Tibial artery (tissue), 4 donors: Measurements from ENCODE around the gene TOM1L1.

Source experiments
- DNase-seq, 2 donors: peaks; one replicate each; pipeline ENCODE4 v3.0.0-alpha.2; 2019
- H3K27ac ChIP-seq, 2 donors: fragments of 200-600 bp; sonication (generic) in 1 of 2; 1 replicate in 1 of 2; 2 replicates in 1 of 2; pipeline ENCODE4 v1.5.1; 2018 to 2019; ENCODE audit warnings: mild to moderate bottlenecking in 1 of 2
- H3K27me3 ChIP-seq, 2 donors: fragments of 200-600 bp; sonication (generic) in 1 of 2; one replicate each; pipeline versions ENCODE4 v1.5.1 to v1.6.0; 2016 to 2019
- H3K36me3 ChIP-seq, 3 donors: fragments of 200-600 bp; sonication (generic) in 2 of 3; one replicate each; pipeline ENCODE4 v1.5.1; 2016 to 2019; ENCODE audit warnings: mild to moderate bottlenecking in 2 of 3
- H3K4me1 ChIP-seq, 4 donors: fragments of 200-600 bp; sonication (generic) in 2 of 4; 1 replicate in 3 of 4; 2 replicates in 1 of 4; pipeline ENCODE4 v1.5.1; 2016 to 2019
- H3K4me3 ChIP-seq, 2 donors: fragments of 200-600 bp; sonication (generic) in 1 of 2; 1 replicate in 1 of 2; 2 replicates in 1 of 2; pipeline ENCODE4 v1.5.1; 2018 to 2019; ENCODE audit warnings: mild to moderate bottlenecking in 2 of 2
- H3K9me3 ChIP-seq, 3 donors: fragments of 200-600 bp; sonication (generic) in 1 of 3; one replicate each; pipeline ENCODE4 v1.5.1; 2016 to 2019
- intact Hi-C: fragments of 100-400 bp; cut with DNase I; formaldehyde crosslinking; loops from one replicate; pipeline ENCODE4 v1.15.0; 2023; ENCODE audit warnings: low total_unique reads
- TF ChIP-seq, protein P1 (sequence below), 2 experiments: fragments of 200-600 bp in 1 of 2; fragments of 450-650 bp in 1 of 2; IDR thresholded peaks; one replicate each; pipeline ENCODE4 v1.5.1; 2017 to 2019; ENCODE audit warnings: antibody characterized with exemption in 2 of 2, mild to moderate bottlenecking in 1 of 2, moderate library complexity in 1 of 2

Gene TOM1L1

DNA sequence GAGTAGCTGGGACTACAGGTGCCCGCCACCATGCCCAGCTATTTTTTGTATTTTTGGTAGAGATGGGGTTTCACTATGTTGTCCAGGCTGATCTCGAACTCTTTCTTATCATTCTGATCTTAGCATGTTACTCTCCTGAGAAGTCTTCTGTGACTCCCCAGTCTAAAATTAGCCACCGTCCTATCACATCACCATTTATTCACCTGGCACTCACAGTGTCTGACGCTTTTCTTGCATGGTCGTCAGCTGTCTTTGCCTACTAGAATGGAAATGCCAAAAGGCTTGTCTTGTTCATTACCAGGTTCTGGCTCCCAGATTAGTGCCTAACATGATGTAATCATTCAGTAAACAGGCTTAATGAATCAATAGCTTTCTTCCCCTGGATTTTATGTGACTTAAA, 23.8 kb downstream of the TOM1L1 start:
- Histone ChIP-seq H3K27ac (no peak overlapping the region), H3K4me1 (no peaks in the 10 kb centered on the region), H3K27me3 (no peaks in the 10 kb centered on the region), H3K4me3 (no peak overlapping the region), H3K9me3 (no peaks in the 10 kb centered on the region), H3K36me3 (peaks cover 0 to 38% (median 0%) of the 10 kb centered on the region in 3 donors)
- TF ChIP-seq, protein P1, sequence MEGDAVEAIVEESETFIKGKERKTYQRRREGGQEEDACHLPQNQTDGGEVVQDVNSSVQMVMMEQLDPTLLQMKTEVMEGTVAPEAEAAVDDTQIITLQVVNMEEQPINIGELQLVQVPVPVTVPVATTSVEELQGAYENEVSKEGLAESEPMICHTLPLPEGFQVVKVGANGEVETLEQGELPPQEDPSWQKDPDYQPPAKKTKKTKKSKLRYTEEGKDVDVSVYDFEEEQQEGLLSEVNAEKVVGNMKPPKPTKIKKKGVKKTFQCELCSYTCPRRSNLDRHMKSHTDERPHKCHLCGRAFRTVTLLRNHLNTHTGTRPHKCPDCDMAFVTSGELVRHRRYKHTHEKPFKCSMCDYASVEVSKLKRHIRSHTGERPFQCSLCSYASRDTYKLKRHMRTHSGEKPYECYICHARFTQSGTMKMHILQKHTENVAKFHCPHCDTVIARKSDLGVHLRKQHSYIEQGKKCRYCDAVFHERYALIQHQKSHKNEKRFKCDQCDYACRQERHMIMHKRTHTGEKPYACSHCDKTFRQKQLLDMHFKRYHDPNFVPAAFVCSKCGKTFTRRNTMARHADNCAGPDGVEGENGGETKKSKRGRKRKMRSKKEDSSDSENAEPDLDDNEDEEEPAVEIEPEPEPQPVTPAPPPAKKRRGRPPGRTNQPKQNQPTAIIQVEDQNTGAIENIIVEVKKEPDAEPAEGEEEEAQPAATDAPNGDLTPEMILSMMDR (IDR thresholded peaks at IDR 0.05) = no peak
- intact Hi-C loops = no loop called here
- no peak for DNase-seq

DNA sequence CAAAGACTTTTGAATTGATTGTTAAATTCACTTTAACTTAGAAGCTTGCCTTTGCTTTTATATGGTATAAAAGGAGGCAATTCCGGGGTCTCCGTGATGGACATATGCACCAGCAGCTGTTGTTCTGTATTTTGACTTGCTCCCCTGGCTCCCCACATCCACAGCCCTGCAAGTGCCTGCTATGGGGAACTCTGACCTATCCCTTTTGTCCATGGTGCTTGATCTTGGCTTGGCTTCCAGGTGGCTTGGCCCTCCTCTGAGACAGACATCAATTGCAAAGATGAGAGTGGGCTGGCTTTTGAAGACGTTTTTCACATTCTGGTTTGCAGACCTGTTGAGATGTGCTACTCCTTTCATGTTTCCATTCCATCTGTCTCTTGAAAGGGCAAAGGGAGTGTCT, 26.9 kb downstream of the TOM1L1 start:
- Histone ChIP-seq H3K36me3 (peaks cover 2 to 52% (median 12%) of the 10 kb centered on the region in 3 donors), H3K27ac (no peak overlapping the region), H3K4me3 (no peak overlapping the region), H3K27me3 (no peaks in the 10 kb centered on the region), H3K4me1 (no peaks in the 10 kb centered on the region), H3K9me3 (no peaks in the 10 kb centered on the region)
- DNase-seq = no peak
- intact Hi-C loops = no loop called here
- TF ChIP-seq, protein P1 (IDR thresholded peaks at IDR 0.05) = no peak

DNA sequence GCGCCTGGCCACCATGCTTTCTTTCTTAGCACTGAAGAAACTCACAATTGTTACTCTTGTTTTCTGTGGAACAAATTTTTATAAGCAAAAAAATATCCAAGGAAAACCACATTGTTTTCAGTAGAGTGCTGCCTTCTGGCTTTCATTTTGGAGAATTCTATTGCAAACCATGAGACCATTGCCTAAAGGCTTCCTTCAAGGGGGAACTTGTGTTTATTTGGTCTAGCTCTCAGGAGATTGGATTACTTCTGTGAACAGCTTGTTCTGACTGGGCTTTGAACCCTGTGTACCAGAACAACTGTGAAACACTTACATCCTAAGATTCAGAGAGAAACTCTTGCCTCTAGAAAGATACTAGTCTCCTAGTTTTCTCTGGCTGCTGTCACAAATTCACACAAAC, 32.1 kb downstream of the TOM1L1 start:
- no peak overlapping the region for H3K27ac ChIP-seq
- H3K4me1 ChIP-seq = no peaks in the 10 kb centered on the region
- H3K4me3 ChIP-seq = no peak overlapping the region
- TF ChIP-seq, protein P1 (IDR thresholded peaks at IDR 0.05) = no peak
- intact Hi-C loops = no loop called here
- H3K36me3 ChIP-seq = peaks cover 35 to 75% (median 38%) of the 10 kb centered on the region in 3 donors
- DNase-seq = no peak
- no peaks in the 10 kb centered on the region for H3K9me3 ChIP-seq
- H3K27me3 ChIP-seq = no peaks in the 10 kb centered on the region

DNA sequence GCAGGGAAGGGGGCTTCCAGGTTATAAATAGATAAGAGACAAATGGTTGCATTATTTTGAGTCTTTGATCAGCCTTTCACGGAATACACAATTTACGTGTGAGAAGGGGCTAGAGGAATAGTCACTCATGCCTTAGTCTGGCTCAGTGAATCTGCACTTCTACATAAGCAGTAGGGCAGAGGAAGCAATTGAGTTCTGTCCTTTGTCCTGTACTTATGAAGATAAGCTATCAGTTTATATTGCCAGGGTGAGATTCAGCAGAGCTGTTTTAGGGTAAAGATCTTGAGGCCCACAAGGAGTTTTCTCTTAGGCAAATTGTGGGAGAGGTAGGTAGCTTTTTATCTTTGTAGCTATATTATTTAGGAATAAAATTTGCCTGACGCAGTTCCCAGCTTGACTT, 33.3 kb downstream of the TOM1L1 start:
- no peak overlapping the region for H3K27ac ChIP-seq
- DNase-seq = no peak
- peaks cover 35 to 83% (median 38%) of the 10 kb centered on the region in 3 donors for H3K36me3 ChIP-seq
- no peaks in the 10 kb centered on the region for H3K4me1 ChIP-seq
- H3K9me3 ChIP-seq = no peaks in the 10 kb centered on the region
- H3K4me3 ChIP-seq = no peak overlapping the region
- H3K27me3 ChIP-seq = no peaks in the 10 kb centered on the region
- intact Hi-C loops = no loop called here
- TF ChIP-seq, protein P1 (IDR thresholded peaks at IDR 0.05) = no peak

DNA sequence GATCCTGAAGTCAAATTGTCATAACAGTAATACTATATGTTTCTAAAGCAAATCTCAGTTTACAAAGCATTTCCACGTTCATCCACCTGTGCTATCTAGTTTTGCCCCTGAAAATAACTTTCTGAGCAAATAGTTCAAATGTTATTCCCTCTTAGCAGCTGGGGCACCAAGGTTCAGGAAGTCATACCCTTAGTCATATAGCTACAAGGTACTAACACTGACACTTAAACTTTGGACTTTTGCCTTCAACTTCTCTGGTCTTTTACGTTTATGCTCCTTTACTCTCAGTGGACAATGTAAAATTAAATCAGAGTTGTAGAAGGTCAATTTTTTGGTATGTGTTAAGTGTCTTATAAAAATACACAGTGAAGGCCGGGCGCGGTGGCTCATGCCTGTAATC, 34.8 kb downstream of the TOM1L1 start:
- peaks cover 38 to 87% (median 46%) of the 10 kb centered on the region in 3 donors for H3K36me3 ChIP-seq
- no peaks in the 10 kb centered on the region for H3K4me1 ChIP-seq
- H3K27me3 ChIP-seq = no peaks in the 10 kb centered on the region
- DNase-seq = no peak
- TF ChIP-seq, protein P1 (IDR thresholded peaks at IDR 0.05) = no peak
- H3K9me3 ChIP-seq = no peaks in the 10 kb centered on the region
- no peak overlapping the region for H3K4me3 ChIP-seq
- intact Hi-C loops = no loop called here
- no peak overlapping the region for H3K27ac ChIP-seq

DNA sequence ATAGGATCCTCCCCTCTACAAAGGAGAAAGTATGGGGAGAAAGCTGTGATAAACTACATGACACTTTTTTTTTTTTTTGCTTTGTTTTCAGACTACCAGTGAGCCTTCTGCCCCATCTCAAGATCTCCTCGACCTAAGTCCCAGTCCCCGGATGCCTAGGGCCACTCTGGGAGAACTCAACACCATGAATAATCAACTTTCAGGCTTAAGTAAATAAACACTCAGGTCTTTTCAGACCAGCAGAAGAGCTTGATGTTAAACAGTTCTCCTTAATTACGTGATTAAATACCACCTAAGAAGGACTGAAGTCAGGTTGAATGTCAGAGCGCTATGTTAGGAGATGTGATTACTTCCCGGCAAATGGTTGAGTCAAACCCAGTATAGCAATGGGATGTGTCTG, 36.4 kb downstream of the TOM1L1 start:
- Histone ChIP-seq H3K4me3 (no peak overlapping the region), H3K9me3 (no peaks in the 10 kb centered on the region), H3K27ac (no peak overlapping the region), H3K4me1 (no peaks in the 10 kb centered on the region), H3K27me3 (no peaks in the 10 kb centered on the region), H3K36me3 (peaks cover 27 to 72% (median 46%) of the 10 kb centered on the region in 3 donors)
- no peak for DNase-seq
- TF ChIP-seq, protein P1 (IDR thresholded peaks at IDR 0.05) = no peak
- intact Hi-C loops = no loop called here
